ENCODE data around the gene TECPR1.

Gene TECPR1

GRCh38 chr7:98189559-98189958 lies 62.5 kb downstream of the TECPR1 start:
- DNase-seq (ENCODE audit: low spot score) = no peak

DNA sequence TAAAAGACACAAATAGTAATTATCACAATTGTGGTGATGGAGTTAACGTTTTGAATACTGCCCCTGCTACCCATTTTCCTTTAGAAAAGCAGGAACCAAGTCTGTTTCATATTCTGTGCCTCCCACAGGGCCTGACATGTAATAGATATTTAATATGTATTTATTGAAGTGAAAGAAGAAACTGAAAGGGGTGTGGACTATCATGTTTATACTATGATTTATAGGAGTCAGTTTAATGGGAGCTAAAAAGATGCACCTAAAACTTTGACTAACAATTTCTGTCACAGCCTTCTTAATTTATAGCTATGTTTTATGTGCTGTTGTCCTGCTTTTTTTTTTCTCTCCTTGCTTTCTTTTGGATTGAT lies 64.9 kb downstream of the TECPR1 start:
- DNase-seq (ENCODE audit: low spot score) = no peak

- DNase-seq (ENCODE audit: low spot score) = no peak
These were observed 65.4 kb downstream of the TECPR1 start for GRCh38 chr7:98186452-98187137.

DNA sequence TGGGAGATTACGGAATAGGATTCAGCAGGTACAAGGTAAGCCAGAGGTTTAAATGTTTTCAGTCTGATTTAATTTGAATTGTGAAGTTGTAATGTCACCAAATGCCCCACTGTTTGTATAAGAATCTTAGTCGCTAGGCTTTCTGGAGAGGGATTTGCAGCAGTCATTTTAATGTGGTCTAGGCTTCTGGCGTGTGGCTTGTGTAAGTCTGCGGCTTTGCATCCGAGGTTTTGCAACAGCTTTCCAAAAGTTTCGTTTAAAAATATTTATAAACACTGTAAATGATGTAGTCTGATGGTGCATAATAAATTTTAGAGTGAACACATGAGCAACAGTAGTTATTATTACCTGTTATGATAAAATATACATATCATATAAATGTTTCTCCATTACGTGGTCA lies 66.9 kb downstream of the TECPR1 start:
- DNase-seq (ENCODE audit: low spot score) = no peak

DNA sequence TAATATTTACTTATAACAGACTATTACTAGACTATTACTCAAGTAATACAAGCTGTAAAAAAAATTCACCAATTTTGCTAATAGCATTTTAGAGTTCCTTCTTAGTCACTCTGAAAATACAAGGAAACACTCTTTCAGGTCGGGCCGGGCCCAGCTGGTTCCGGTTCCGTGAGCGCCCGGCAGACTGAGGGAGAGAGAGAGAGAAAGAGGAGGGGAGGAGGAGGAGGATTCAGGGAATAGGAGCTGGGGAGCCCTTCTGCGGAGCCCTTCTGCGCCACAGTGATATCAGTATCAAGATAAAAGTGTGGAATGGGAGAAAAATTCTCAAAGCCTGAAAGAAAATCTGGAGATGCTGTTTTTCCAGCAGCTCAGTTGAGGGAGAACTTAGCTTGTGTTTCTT lies 71.3 kb downstream of the TECPR1 start:
- no peak for DNase-seq (ENCODE audit: low spot score)

- no peak for DNase-seq (ENCODE audit: low spot score)
These were observed 73.1 kb downstream of the TECPR1 start for GRCh38 chr7:98178762-98179490.

- DNase-seq (ENCODE audit: low spot score) = peak; percentile 47
These were observed 73.7 kb downstream of the TECPR1 start for GRCh38 chr7:98178321-98178720.

- DNase-seq (ENCODE audit: low spot score) = no peak
These were observed 74.5 kb downstream of the TECPR1 start for GRCh38 chr7:98177553-98177952.

DNA sequence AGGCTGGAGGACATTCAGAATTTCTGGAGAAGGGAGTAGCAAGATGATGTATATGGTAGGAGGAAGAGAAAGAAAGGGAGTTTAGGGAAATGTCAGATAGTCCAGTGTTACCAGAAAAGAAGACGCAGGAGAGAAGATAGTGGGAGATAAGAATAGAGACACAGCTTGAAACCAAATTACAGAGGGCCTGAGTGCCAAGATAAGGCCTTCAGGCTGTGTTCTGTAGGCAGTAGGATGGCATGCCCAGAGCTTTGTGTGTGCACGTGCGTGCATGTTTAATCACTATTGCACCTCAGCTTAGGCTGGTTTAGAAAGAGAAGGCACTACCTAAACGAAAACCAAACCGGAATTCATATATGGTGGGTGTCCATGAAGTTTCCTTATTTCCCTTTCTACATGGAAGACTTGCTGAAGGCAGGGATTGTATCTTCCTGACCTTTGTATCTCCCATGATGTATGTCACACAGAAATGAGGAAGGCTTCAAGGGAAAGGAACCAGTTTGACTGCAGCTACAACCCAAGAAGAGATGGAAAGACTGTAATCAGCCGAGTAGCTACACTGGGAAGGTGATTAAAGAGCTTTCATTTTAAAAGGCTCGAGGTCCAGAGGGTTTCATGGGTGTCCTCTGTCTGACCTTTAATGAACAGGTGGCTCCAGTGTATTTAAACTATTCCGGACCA lies 76.6 kb downstream of the TECPR1 start:
- DNase-seq (ENCODE audit: low spot score) = no peak

DNA sequence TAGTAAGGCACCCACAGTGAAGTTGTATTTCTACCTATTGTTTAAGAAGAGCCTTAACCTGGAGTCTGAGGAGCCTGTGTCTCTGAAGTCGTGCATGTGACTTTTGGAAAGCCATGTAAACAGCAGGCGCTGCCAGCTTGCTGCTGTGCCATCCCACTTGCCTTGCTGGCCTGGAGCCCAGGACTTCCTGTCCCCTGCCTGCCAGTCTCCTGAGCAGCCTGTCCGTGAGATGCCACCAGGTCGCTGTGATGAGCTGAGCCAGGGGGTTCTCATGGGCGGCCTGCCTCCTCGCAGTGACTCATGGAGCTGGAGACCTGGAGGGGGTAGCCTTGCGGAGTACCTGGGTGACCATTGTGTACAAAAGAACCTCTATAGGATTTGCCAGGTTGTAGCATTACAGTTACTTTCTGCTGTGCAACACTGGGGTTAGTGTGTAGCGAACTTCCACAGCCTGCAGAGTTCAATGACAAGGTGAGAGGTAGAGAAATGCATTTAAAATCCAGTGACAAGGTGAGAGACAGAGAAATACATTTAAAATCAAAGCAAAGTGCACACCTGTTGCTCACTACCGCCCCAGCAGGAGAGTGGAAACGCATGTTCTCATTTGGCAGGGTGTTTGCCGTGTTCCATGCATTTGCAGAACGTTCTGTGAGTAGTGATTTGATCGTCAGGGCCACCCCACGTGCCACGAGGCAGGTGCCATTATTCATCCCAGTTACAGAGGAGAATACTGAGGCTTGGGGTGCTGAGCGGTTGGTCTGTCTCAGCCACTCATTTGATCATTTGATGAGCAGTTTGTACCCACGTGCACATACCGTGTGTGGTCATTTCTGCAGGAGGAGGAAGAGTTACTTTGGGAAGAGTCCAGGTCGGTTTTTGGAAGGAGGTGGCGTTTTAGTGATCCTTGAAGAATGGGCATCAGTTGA lies 77.4 kb downstream of the TECPR1 start:
- no peak for DNase-seq (ENCODE audit: low spot score)

DNA sequence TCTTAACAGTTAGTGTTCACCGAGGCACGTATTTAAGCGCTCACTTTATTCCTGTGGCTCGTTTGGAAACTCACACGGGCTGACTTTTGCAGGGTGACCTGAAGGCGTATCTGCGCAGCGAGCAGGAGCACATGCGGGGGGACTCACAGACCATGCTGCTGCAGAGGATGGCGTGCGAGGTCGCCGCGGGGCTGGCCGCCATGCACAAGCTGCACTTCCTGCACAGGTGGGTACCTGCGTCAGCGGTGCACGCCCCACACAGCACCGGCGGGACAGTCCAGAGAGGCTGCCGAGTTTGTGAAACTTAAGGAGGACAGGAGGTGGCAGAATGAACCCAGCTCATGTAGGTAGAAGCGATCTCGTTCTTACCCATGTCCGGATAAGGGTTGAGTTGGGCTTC lies 80.6 kb downstream of the TECPR1 start:
- no peak for DNase-seq (ENCODE audit: low spot score)

DNA sequence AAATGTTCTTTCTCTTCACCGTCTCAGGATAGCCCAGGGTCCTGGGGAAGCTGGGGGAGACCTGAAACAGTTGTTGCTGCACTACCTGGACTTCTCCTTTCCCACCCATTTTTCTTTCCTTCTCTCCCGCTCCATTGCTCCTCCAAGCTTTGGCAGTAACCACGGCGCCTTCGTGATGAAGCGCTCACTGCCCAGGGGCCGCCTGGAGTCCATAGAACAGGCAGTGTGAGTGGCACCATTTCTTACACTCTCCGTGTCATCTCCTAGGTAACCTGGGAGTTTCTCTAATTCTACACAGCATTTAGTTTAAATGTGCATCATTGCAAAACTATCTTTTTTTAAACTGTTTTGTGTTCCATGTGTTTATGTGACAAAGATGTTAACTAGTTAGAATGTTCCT lies 81.1 kb downstream of the TECPR1 start:
- no peak for DNase-seq (ENCODE audit: low spot score)

GRCh38 chr7:98168904-98169621 lies 83.0 kb downstream of the TECPR1 start:
- DNase-seq (ENCODE audit: low spot score) = no peak

GRCh38 chr7:98168181-98168903 lies 83.7 kb downstream of the TECPR1 start:
- peak; percentile 59 for DNase-seq (ENCODE audit: low spot score)

GRCh38 chr7:98167653-98168052 lies 84.4 kb downstream of the TECPR1 start:
- no peak for DNase-seq (ENCODE audit: low spot score)

GRCh38 chr7:98166668-98166970 lies 85.4 kb downstream of the TECPR1 start:
- no peak for DNase-seq (ENCODE audit: low spot score)

DNA sequence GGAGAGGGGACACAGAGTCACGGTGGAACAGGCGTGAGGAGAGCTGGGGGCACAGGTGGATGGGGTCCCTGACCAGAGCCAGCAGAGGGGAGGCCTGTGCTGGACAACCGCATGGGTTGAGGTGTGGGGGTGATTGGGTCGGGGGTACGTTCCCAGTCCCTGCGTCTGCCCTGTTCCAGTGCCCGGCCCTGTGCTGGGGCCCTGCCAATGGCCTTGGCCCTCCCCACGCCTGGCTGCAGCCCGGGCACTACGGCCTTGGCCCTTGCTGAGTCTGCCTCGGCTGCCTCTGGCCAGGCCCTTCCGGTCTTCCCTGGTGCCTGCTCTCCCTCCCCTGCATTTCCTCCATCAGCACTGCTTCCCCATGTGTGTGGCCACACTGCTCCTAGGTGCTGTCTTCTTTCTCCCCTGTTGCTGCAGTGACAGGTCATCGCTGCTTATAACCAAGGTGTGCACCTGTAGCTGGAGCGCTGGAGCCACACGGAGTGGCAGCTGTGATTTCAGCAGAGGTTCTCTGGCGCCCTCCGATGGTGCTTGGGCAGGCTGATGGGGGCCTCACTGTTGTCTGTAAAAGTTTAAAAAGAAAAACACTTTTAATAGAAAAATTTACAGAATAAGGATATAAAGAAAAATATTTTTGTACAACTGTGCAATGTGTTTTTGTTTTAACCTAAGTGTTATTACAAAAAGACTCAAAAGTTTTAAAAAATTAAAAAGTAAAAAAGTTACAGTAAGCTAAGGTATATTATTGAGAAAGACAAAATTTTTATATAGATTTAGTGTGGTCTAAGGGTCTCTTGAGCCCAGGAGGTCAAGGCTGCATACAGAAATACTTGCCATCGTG lies 86.0 kb downstream of the TECPR1 start:
- DNase-seq (ENCODE audit: low spot score) = no peak
